ENCODE data around the gene CMSS1. TPM values are rescaled to one million over a fixed set of nuclear protein-coding genes. Genes with fewer than 3 reads are reported as not detected.

The CMSS1 gene
- total RNA-seq, 2 experiments from 2014 or later, result 42.1 to 42.6 TPM

DNA sequence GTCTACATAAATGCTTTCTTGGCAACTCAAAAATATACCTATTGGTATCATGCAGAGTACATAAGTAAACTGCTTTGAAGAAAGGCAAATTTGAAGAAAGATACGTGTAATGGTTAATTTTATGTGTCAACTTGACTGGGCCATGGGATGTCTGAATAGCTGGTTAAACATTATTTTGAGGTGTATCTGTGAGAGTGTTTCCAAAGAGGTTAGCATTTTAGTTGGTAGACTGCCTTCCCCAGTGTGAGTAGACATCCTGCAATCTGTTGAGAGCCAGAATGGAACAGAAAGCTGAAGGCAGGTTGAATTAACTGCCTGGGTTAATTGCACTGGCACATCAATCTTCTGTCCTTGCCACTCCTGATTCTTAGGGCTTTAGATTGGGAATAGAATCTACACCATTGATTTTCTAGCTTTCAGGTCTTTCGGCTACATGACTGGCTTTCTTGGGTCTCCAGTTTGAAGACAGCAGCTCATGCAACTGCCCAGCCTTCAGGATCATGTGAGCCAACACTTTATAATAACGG lies 98.3 kb downstream of the CMSS1 start:
- ChIA-PET CTCF (interaction anchor here (1.2 kb wide), 1 partner anchor 13 kb away, joined by 3 read pairs; no protein-coding TSS in a partner anchor), POLR2A (no interaction called here)
- Mint-ChIP-seq H3K4me1 (ENCODE audit: low read depth) (peaks cover 2% of the 10 kb centered on the region), H3K27ac (no peak overlapping the region), H3K36me3 (ENCODE audit: low read depth) (peaks cover 3% of the 10 kb centered on the region), H3K27me3 (ENCODE audit: low read depth) (no peaks in the 10 kb centered on the region), H3K4me3 (no peak overlapping the region), H3K9me3 (ENCODE audit: insufficient read depth) (no peaks in the 10 kb centered on the region)
- ATAC-seq, result no peak
- DNase-seq, result no peak

- DNase-seq (no peak), ATAC-seq (no peak)
- H3K4me3 Mint-ChIP-seq, result no peak overlapping the region
- POLR2A ChIA-PET, result interaction anchor here (0.5 kb wide), 1 partner anchor 77 kb away, joined by 3 read pairs; no protein-coding TSS in a partner anchor
- peaks cover 6% of the 10 kb centered on the region for H3K36me3 Mint-ChIP-seq (ENCODE audit: low read depth)
- H3K4me1 Mint-ChIP-seq (ENCODE audit: low read depth), result peaks cover 5% of the 10 kb centered on the region
- no peaks in the 10 kb centered on the region for H3K9me3 Mint-ChIP-seq (ENCODE audit: insufficient read depth)
- no peaks in the 10 kb centered on the region for H3K27me3 Mint-ChIP-seq (ENCODE audit: low read depth)
- CTCF ChIA-PET, result interaction anchor here (1.0 kb wide), 1 partner anchor 9 kb away, joined by 3 read pairs; no protein-coding TSS in a partner anchor
- no peak overlapping the region for H3K27ac Mint-ChIP-seq
Measured at GRCh38 chr3:99918715-99919114, 101.1 kb downstream of the CMSS1 start.

GRCh38 chr3:99919694-99920093 lies 102.0 kb downstream of the CMSS1 start:
- Mint-ChIP-seq H3K9me3 (ENCODE audit: insufficient read depth) (no peaks in the 10 kb centered on the region), H3K4me3 (no peak overlapping the region), H3K27ac (no peak overlapping the region), H3K4me1 (ENCODE audit: low read depth) (peaks cover 5% of the 10 kb centered on the region), H3K27me3 (ENCODE audit: low read depth) (no peaks in the 10 kb centered on the region), H3K36me3 (ENCODE audit: low read depth) (peaks cover 6% of the 10 kb centered on the region)
- POLR2A ChIA-PET, result no interaction called here
- ATAC-seq, result no peak
- CTCF ChIA-PET, result no interaction called here
- DNase-seq, result no peak

DNA sequence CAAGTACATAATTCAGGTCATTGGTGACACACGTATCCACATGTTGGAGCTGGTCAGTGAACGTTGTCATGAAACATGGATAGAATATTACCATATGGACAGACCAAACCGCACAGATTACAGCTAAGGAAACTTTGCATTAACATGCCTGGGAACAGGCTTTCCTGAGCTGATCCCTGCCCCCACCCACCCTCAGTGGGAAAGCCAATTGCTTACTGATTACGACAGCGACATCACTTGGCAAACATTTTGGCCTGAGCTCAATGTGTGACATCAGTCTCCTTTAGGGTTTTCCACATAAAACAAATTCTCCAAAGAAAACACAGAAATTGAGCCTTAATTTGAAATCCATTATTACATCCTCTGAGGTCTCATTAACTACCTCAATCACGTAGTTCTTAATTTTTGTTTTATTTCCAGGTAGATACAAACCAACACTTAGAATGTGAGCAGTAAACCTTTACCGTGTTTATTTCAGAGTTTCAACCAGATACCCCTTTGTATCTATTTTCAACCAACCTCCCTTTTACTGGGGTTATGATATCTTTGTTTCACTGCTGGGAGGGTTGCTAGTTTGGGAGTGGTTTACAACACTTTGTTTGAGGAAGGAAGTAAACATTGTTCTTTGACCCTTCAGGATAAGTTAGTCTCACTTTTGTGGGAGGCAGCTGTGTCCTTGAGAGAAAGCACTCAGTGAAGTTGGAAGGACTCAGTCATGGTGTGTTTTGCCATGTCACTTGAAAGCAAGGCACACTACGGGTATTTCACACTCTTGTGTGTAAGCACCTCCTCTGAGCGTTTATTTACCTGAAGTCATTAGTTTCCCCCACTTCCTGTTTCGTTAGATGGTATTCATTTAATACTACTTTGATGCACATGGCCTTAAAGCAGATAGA lies 103.1 kb downstream of the CMSS1 start:
- ChIA-PET CTCF (no interaction called here), POLR2A (no interaction called here)
- Mint-ChIP-seq H3K9me3 (ENCODE audit: insufficient read depth) (no peaks in the 10 kb centered on the region), H3K4me3 (no peak overlapping the region), H3K27ac (no peak overlapping the region), H3K27me3 (ENCODE audit: low read depth) (no peaks in the 10 kb centered on the region), H3K4me1 (ENCODE audit: low read depth) (peaks cover 5% of the 10 kb centered on the region), H3K36me3 (ENCODE audit: low read depth) (peaks cover 8% of the 10 kb centered on the region)
- DNase-seq, result no peak
- no peak for ATAC-seq

- DNase-seq (no peak), ATAC-seq (no peak)
- no peak overlapping the region for H3K27ac Mint-ChIP-seq
- peaks cover 5% of the 10 kb centered on the region for H3K4me1 Mint-ChIP-seq (ENCODE audit: low read depth)
- no peaks in the 10 kb centered on the region for H3K27me3 Mint-ChIP-seq (ENCODE audit: low read depth)
- H3K4me3 Mint-ChIP-seq, result no peak overlapping the region
- ChIA-PET CTCF (no interaction called here), POLR2A (no interaction called here)
- no peaks in the 10 kb centered on the region for H3K9me3 Mint-ChIP-seq (ENCODE audit: insufficient read depth)
- H3K36me3 Mint-ChIP-seq (ENCODE audit: low read depth), result peaks cover 8% of the 10 kb centered on the region
Measured at GRCh38 chr3:99921377-99921695, 103.7 kb downstream of the CMSS1 start.

DNA sequence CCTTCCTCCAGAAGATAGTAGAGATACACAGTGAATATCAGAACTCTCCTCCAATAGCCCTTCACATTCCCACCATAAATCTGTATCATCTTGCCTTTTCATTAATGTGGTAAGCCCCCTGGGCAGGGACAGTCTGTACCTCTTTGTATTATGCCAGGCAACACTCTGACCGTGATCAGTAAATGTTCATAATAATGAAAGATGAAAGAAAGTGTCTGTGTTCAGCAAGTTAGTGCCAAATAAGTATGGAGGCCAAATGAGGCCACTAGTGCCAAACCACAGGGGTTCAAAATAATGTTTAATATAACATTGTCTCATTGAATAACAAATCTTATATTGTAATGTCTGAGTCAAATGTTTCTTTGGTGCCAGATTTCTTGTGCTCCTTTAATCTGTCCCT lies 104.3 kb downstream of the CMSS1 start:
- no peak overlapping the region for H3K27ac Mint-ChIP-seq
- H3K36me3 Mint-ChIP-seq (ENCODE audit: low read depth), result peaks cover 8% of the 10 kb centered on the region
- H3K9me3 Mint-ChIP-seq (ENCODE audit: insufficient read depth), result no peaks in the 10 kb centered on the region
- H3K4me1 Mint-ChIP-seq (ENCODE audit: low read depth), result peaks cover 5% of the 10 kb centered on the region
- H3K27me3 Mint-ChIP-seq (ENCODE audit: low read depth), result no peaks in the 10 kb centered on the region
- DNase-seq (no peak), ATAC-seq (no peak)
- POLR2A ChIA-PET, result no interaction called here
- H3K4me3 Mint-ChIP-seq, result no peak overlapping the region
- CTCF ChIA-PET, result no interaction called here

DNA sequence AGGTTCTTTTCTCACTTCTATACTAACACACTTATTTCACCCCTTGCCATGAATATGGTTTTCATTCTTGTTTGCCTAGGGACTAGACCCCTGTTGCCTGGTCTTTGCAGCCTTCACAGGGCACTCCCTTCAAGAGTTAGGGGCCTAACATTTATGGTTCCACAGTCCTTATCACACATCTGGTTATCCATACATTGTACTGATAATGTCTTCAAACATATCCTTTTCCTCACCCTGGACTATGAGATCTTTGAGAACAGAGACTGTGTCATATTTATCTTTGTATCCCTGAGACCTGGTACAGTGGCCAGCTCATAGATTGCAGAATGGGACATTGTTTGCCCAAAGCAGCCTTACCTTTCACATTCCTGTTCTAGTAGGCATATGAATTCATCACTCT lies 106.2 kb downstream of the CMSS1 start:
- ChIA-PET POLR2A (no interaction called here), CTCF (interaction anchor here (1.8 kb wide), 1 partner anchor 16 kb away, joined by 4 read pairs; no protein-coding TSS in a partner anchor)
- Mint-ChIP-seq H3K36me3 (ENCODE audit: low read depth) (peaks cover 5% of the 10 kb centered on the region), H3K27me3 (ENCODE audit: low read depth) (no peaks in the 10 kb centered on the region), H3K9me3 (ENCODE audit: insufficient read depth) (no peaks in the 10 kb centered on the region), H3K27ac (no peak overlapping the region), H3K4me3 (no peak overlapping the region), H3K4me1 (ENCODE audit: low read depth) (peaks cover 5% of the 10 kb centered on the region)
- no peak for ATAC-seq
- DNase-seq, result no peak

- Mint-ChIP-seq H3K27ac (no peak overlapping the region), H3K27me3 (ENCODE audit: low read depth) (no peaks in the 10 kb centered on the region), H3K4me3 (no peak overlapping the region), H3K9me3 (ENCODE audit: insufficient read depth) (no peaks in the 10 kb centered on the region), H3K4me1 (ENCODE audit: low read depth) (peaks cover 5% of the 10 kb centered on the region), H3K36me3 (ENCODE audit: low read depth) (peaks cover 5% of the 10 kb centered on the region)
- DNase-seq (no peak), ATAC-seq (no peak)
- ChIA-PET POLR2A (no interaction called here), CTCF (interaction anchor here (0.6 kb wide), 1 partner anchor 103 kb away, joined by 3 read pairs; no protein-coding TSS in a partner anchor)
Measured at GRCh38 chr3:99925584-99926230, 108.0 kb downstream of the CMSS1 start.

- no peak for ATAC-seq
- no peak for DNase-seq
- H3K36me3 Mint-ChIP-seq (ENCODE audit: low read depth), result peaks cover 2% of the 10 kb centered on the region
- ChIA-PET POLR2A (no interaction called here), CTCF (interaction anchor here (0.9 to 1.4 kb wide), 4 partner anchors 12 to 38 kb away, joined by 3 read pairs; no protein-coding TSS in a partner anchor)
- H3K4me1 Mint-ChIP-seq (ENCODE audit: low read depth), result no peaks in the 10 kb centered on the region
- no peaks in the 10 kb centered on the region for H3K9me3 Mint-ChIP-seq (ENCODE audit: insufficient read depth)
- no peak overlapping the region for H3K4me3 Mint-ChIP-seq
- H3K27ac Mint-ChIP-seq, result no peak overlapping the region
- no peaks in the 10 kb centered on the region for H3K27me3 Mint-ChIP-seq (ENCODE audit: low read depth)
Measured at GRCh38 chr3:99927671-99928457, 110.2 kb downstream of the CMSS1 start.

GRCh38 chr3:99928771-99929744 lies 111.4 kb downstream of the CMSS1 start:
- ATAC-seq (no peak), DNase-seq (no peak)
- Mint-ChIP-seq H3K36me3 (ENCODE audit: low read depth) (peaks cover 2% of the 10 kb centered on the region), H3K9me3 (ENCODE audit: insufficient read depth) (no peaks in the 10 kb centered on the region), H3K27me3 (ENCODE audit: low read depth) (no peaks in the 10 kb centered on the region), H3K4me3 (no peak overlapping the region), H3K4me1 (ENCODE audit: low read depth) (no peaks in the 10 kb centered on the region), H3K27ac (no peak overlapping the region)
- ChIA-PET POLR2A (no interaction called here), CTCF (interaction anchor here (1.0 kb wide), 1 partner anchor 13 kb away, joined by 3 read pairs; no protein-coding TSS in a partner anchor)

GRCh38 chr3:99929745-99930139 lies 112.1 kb downstream of the CMSS1 start:
- ChIA-PET POLR2A (no interaction called here), CTCF (no interaction called here)
- DNase-seq (no peak), ATAC-seq (no peak)
- Mint-ChIP-seq H3K36me3 (ENCODE audit: low read depth) (peaks cover 2% of the 10 kb centered on the region), H3K4me1 (ENCODE audit: low read depth) (no peaks in the 10 kb centered on the region), H3K27me3 (ENCODE audit: low read depth) (no peaks in the 10 kb centered on the region), H3K4me3 (no peak overlapping the region), H3K9me3 (ENCODE audit: insufficient read depth) (no peaks in the 10 kb centered on the region), H3K27ac (no peak overlapping the region)
